NCI-H1048 (cell line): Measurements from ENCODE around the gene APOL2.
"Not testable (repeated sequence)": the region's sequence is repeated elsewhere in the genome, so short reads cannot be mapped to it uniquely, and the experiment has no call there.

Source experiments
- DNase-seq: peaks from one replicate; lab custom pipeline; 2025; lab: John Stamatoyannopoulos, UW

APOL2 gene

DNA sequence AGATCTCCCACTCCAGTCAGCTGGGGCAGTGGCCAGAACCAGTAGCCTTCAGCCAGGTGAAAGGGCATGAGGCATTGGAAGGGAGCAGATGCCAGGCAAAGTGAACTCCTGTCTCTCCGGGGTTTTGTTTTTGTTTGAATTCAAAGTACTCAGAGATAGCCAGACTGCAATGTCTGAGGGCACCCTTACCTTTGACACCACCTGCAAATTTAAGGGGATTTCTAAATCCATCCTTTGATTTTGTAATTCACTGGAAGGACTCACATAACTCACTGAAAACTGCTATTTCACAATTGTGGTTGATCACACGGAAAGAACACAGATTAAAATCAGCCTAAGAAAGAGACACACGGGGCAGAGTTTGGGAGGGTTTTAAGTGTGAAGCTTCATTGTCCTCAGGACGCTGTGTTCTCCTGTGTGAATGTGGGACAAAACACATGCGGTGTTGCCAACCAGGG, 23.9 kb upstream of the APOL2 start:
- not testable (repeated sequence) for DNase-seq

DNA sequence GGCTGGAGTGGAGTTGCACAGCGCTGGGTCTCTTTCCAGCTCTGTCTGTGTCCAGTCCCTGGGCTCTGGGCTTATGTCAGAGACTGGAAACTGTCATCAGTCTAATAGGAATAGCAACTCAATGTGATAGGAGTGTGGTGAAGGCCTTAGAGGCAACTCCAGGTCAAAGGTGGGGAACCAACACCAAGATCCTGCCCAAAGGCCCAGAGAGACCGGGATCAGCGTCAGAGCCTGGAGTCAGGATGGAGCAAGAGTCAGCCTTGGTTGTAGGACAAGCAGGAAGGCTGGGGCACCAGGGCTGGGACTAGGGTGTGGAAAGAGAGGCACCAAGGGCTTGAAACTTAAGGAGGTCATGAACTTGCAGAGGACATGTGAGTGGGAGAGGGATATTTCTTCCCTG, 23.0 kb upstream of the APOL2 start:
- not testable (repeated sequence) for DNase-seq

GRCh38 chr22:36261675-36262074, 22.3 kb upstream of the APOL2 start:
- not testable (repeated sequence) for DNase-seq

DNA sequence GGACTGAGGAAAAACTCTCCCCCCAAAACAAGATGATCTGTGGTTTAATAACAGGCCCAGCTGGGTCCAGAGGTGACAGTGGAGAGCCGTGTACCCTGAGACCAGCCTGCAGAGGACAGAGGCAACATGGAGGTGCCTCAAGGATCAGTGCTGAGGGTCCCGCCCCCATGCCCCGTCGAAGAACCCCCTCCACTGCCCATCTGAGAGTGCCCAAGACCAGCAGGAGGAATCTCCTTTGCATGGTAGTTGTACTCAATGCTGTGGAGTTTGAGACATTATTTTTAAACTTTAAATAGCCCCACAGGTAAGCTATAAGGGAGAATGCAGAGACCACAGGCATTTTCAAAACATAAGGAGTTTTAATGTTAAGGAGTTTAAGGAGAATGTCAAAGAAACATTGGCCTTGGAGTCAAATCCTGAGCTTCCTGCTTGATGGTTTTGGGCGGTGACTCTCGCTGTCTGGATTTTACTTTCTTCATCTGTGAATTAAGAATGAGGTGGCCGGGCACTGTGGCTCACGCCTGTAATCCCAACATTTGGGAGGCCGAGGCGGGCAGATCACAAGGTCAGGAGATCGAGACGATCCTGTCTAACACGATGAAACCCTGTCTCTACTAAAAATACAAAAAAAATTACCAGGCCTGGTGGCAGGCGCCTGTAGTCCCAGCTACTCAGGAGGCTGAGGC, 20.4 kb upstream of the APOL2 start:
- DNase-seq: no peak

DNA sequence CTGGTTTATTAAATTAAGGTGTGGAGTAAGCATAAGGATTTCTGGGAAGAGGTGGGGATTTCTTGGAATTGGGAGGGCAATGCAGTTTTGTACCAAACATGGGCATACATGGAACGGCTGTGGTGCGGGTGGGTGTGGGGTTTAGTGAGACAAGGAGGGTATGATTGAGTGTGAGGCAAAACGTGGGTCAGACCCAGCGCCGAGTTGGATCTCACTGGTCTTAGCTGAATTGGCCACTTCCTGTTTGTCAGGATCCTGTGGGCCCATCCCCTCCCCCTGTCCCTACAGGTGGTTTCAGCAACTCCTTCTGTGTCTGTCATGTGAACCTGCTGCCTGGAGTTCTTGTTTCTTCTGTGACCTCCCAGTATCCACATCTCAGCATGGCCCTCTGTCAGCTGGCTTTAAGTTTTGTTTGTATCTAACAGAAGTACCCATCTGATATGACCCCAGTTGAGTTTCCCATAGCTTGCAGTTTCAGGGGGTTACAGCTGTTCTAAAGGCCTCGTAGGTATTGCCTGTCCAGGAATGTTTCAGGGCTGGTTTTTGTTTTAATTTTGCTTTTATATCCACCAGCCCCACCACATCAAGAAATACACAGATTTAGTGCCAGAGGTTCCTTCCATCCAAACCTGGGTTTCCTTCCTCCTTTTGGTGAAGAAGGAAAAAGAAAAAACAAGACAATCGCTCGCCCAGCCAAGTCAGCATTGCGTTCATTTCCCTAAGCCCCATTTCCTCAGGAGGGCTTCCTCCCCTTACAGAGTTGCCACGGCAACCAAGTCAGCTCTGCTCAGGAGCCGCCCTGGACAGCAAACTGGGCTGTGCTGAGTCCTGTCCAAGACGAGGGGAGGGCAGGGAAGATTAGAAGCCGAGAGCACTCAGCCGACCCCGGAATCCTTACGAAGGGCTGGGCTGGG, 19.6 kb upstream of the APOL2 start:
- no peak for DNase-seq

DNA sequence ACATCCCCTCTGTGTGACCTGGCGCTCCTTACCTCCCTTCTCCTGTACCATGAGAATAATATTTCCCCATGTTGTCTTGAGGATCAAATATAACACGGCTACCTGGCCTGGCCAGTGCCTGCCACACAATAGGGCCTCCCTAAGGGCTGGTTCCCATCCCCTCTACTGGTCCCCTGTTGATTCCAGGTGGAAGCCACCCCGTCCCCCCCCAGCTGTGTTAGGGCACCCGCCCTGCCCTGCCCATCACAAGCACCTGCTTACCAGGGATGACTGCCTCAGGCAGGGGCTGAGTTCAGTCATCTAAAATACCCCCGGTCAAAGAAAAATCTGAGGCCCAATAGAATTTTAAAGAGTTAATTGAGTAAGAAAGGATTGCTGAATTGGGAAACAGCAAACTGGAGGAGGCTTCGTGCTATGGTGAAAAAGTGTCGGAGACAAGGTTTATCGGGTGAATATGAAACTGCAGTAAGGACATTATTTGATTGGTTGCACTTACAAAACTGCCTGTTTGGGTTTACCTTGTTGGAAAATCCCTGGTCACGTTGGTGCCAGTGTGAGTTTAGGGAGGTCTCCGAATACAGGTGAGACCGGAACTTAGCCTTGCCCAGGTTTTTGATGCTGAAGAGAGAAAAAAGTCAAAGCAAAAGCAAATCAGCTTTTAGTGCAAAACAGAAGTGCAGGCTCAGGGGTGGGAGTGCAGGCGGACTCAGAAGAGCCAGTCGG, 18.8 kb upstream of the APOL2 start:
- DNase-seq: no peak

GRCh38 chr22:36257308-36257707, 18.0 kb upstream of the APOL2 start:
- no peak for DNase-seq

GRCh38 chr22:36256478-36256877, 17.2 kb upstream of the APOL2 start:
- no peak for DNase-seq

DNA sequence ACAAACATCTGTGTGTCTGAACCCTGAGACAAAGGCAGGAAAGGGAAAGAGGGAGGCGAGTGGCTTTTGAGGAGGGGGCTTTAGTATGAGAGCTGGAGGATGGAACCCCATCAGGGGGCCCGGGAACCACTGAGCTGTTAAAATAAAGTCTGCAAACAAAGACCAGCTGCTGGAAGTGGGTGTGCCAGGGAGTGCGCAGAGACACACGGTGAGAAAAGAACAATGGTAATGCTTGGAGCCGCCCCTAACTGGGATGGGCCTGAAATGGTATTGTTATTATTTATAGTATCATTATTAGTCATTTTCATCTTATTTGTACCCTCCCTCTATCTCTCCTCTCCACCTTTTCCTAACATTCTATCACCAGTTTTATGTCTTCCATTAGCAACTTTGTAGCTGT, 16.2 kb upstream of the APOL2 start:
- DNase-seq: not testable (repeated sequence)

GRCh38 chr22:36253523-36254490, 14.5 kb upstream of the APOL2 start:
- DNase-seq: no peak

DNA sequence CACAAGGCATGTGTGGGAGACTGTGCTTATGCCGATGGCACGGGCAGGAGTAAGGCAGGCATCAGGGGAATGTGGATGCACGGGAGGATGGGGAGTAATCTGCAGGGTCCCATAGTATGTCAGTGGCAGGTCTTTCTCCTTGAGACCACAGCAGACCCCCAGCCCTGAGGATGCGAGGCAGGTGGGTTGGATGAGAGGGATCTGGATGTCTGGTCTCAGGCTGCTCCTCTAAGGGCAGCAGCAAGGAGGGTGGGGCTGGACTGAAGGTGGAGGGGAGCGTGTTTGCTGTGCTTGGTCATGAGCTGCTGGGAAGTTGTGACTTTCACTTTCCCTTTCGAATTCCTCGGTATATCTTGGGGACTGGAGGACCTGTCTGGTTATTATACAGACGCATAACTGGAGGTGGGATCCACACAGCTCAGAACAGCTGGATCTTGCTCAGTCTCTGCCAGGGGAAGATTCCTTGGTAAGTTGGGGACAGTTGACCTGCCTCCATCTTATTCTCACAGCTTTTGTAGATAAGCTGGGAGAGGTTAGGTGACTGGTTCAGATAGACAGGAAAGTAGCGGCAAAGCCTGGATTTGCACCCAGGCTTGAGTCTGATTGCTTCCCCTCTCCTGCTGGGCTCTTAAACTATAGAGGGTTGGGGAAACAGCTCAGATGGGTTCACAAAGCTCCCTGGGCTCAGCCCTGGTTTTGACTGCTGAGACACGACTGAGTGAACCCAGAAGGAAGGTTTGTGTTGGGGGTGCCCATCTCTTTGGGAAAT, 13.6 kb upstream of the APOL2 start, which contains the start of gene APOL1:
Gene APOL1 (plus strand): TSS at position 380 of the 769 bp plus-strand sequence. CDS start 1,823 bp downstream, outside the sequence.
- DNase-seq: no peak

GRCh38 chr22:36251979-36252608, 12.8 kb upstream of the APOL2 start:
- DNase-seq: not testable (repeated sequence)

GRCh38 chr22:36250292-36250960, 11.1 kb upstream of the APOL2 start:
- DNase-seq: not testable (repeated sequence)

- no peak for DNase-seq
These were observed 9.8 kb upstream of the APOL2 start for GRCh38 chr22:36249160-36249559.

DNA sequence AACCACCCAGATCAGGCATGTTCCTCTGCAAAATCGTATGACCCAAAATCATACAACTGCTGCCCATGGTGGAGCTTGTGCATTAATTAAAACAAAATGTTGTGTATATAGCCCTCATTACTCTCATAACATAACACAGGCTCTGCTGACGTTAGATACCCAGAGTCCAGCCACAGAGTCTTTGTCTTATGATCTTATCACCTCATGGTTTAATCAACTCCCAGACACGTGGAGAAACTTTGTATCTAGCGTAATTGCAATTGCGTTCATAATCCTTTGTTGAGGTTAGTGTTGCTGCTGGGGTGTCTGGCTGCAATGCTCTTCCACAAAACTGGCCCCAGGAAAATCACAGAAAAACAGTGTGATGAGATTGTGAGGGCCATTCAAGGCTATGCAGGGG, 8.6 kb upstream of the APOL2 start:
- no peak for DNase-seq

- no peak for DNase-seq
These were observed 7.4 kb upstream of the APOL2 start for GRCh38 chr22:36246718-36247117.

- DNase-seq: no peak
These were observed 6.6 kb upstream of the APOL2 start for GRCh38 chr22:36245805-36246356.

- no peak for DNase-seq
These were observed 5.4 kb upstream of the APOL2 start for GRCh38 chr22:36244522-36245391.
